Activated T-cell treated with anti-CD3 and anti-CD28 coated beads, Interleukin-2, amount 50 U/mL, for 72 hours (primary cell): ENCODE measurements around the gene RNASE11. TPM values are rescaled to one million over a fixed set of nuclear protein-coding genes. Genes with fewer than 3 reads are reported as not detected.
"Not testable (repeated sequence)": the region's sequence is repeated elsewhere in the genome, so short reads cannot be mapped to it uniquely, and the experiment has no call there.

Source experiments
- ATAC-seq, 2 donors: fragments of 150-1000 bp; cut with Tn5 transposase; replicated peaks in 1 of 2; 2 replicates each; pipeline ENCODE4 v1.10.0; 2021; ENCODE audit warnings: moderate library complexity in 2 of 2, mild to moderate bottlenecking in 1 of 2
- DNase-seq, 2 donors: peaks; one replicate each; pipeline ENCODE4 v3.0.0; 2021 to 2022; ENCODE audit warnings: mixed read lengths in 1 of 2
- H3K27ac Mint-ChIP-seq: one replicate; pipeline ENCODE4 v1.8.0; 2022; ENCODE audit warnings: mild to moderate bottlenecking, moderate library complexity, mixed read lengths
- H3K27me3 Mint-ChIP-seq: one replicate; pipeline ENCODE4 v1.8.0; 2022; ENCODE audit warnings: low read depth, mixed read lengths
- H3K36me3 Mint-ChIP-seq, 2 donors: one replicate each; pipeline ENCODE4 v1.8.0; 2022; ENCODE audit warnings: mixed read lengths in 2 of 2, mild to moderate bottlenecking in 1 of 2; ENCODE audit not compliant: insufficient read depth in 2 of 2
- H3K4me1 Mint-ChIP-seq: one replicate; pipeline ENCODE4 v1.8.0; 2022; ENCODE audit warnings: low read depth, mixed read lengths
- H3K4me3 Mint-ChIP-seq, 2 donors: one replicate each; pipeline ENCODE4 v1.8.0; 2022; ENCODE audit warnings: mild to moderate bottlenecking in 2 of 2, mixed read lengths in 2 of 2, moderate library complexity in 2 of 2
- H3K9me3 Mint-ChIP-seq, 2 donors: one replicate each; pipeline ENCODE4 v1.8.0; 2022; ENCODE audit warnings: mixed read lengths in 2 of 2
- total RNA-seq, 2 donors: library from RNA; stranded (reverse); gene quantifications; one replicate each; pipeline ENCODE4 v1.2.3, GENCODE V29; 2022

RNASE11 gene
- total RNA-seq, 2 donors from 2014 or later, result not detected

DNA sequence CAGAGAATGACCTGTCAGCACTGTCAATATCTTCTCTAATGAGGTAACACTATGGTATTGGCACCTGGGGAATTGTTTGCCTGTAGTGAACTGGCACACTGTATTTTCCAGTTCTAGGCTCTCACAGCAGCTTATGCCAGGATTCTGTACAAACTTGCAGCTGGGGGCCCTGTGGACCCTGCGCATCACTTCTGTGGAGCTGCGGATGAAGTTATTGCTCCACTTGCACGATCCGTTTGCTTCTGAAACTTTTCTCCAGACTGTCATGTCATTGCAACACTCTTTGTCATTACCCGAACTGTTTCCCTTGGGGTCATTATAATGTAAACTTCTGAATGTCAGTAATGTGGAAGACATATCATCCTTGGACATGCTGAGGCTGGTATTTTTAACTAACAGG lies 3.9 kb downstream of the RNASE11 start:
- ATAC-seq, result no peak
- peaks cover 14% of the 10 kb centered on the region for H3K27me3 Mint-ChIP-seq
- peaks cover 2 to 5% of the 10 kb centered on the region in 2 donors for H3K9me3 Mint-ChIP-seq
- no peak overlapping the region for H3K4me3 Mint-ChIP-seq
- H3K4me1 Mint-ChIP-seq, result peaks cover 7% of the 10 kb centered on the region
- H3K36me3 Mint-ChIP-seq, result no peaks in the 10 kb centered on the region
- H3K27ac Mint-ChIP-seq, result no peak overlapping the region
- no peak for DNase-seq

DNA sequence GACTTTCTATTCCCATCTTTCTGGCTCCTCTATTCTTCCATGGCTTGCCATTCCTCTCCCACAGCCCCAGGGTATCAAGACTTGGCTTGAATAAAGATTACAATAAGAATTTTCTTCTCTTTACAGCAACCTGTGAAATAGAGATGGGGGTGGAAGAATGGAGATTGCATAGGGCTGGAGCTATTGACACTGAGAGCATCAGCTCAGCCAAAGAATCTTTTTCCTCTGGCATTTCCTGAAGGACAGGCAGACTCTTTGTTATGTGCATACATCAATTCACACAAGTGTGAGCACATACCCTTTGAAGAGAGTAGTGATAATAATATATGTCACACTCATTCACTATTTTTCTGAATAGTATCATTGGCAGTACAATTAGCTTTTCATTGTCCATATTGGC lies 4.7 kb downstream of the RNASE11 start:
- H3K4me3 Mint-ChIP-seq, result no peak overlapping the region
- no peak for DNase-seq
- H3K4me1 Mint-ChIP-seq, result peaks cover 7% of the 10 kb centered on the region
- H3K9me3 Mint-ChIP-seq, result peaks cover 2 to 5% of the 10 kb centered on the region in 2 donors
- no peak for ATAC-seq
- H3K36me3 Mint-ChIP-seq, result no peaks in the 10 kb centered on the region
- no peak overlapping the region for H3K27ac Mint-ChIP-seq
- peaks cover 14% of the 10 kb centered on the region for H3K27me3 Mint-ChIP-seq

DNA sequence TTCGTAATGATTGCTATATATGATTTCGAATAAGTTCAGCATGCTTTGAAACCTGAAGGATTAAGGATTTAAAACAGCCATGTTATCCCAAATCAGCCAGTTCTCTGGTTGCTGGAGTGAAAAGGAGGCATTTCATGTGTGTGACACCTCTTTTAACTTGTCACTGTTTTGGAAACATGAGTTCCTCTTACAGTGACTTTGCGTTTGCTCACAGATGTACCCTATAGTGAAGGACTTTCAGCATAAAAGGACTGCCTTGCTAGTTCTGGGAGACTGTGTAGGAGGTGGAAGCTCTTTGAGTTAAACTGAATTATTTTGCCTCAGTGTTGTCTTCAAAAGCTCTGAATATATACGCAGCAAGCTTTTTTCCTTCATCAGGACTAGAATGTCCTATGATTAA lies 7.6 kb downstream of the RNASE11 start:
- DNase-seq, result no peak
- Mint-ChIP-seq H3K4me3 (no peak overlapping the region), H3K4me1 (no peaks in the 10 kb centered on the region), H3K27ac (no peak overlapping the region), H3K9me3 (no peaks in the 10 kb centered on the region), H3K27me3 (peaks cover 7% of the 10 kb centered on the region), H3K36me3 (no peaks in the 10 kb centered on the region)
- ATAC-seq, result no peak

DNA sequence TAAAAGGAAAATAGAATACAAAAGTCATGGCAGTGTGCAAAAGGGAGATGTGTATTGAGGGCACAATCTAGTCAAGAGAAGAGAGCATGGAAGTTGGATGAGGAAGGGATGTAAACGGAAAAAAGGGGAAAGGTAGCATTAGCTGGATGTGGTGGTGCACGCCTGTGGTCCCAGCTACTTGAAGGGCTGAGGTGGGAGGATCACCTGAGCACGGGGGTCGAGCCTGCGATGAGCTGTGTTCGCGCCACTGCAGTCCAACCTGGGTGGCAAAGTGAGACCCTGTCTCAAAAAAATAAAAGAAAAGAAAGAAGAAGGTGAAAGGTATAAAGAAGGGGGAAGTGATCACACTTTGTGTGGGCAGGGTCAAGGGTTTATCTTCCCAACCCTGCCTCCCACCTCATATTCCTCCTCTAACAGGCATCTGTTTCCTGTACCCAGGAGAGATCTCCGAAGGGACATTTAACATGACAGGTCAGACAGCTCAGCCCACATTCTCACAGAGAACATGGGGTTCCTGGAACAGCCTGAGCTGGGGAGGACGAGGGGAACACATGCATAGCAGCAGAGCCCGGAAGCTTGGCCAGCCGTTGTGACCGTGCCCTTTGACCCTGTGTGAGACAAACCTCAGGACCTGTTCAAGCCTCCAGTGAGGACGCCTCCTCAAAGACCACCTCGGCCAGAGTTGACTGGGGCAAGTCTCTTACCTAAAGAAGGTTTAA lies 8.9 kb downstream of the RNASE11 start:
- no peak overlapping the region for H3K27ac Mint-ChIP-seq

DNA sequence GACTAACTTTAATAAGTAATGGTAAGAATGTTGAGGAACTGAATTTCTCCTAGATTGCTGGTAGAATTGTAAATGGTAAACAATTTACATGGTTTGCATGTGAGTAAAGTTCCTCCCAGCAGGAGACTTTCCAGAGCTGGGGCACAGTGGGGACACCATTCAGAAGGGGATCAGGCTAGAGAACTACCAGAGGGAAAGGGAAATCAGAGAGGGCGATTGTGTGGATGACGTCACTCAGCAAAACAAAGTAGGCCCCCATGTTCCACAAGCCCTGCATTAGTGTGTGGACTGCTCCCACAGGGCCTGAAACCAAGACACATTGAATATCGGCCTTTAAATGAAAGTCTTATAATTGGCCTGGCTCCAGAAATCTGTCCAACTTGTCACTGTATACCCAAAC lies 9.5 kb downstream of the RNASE11 start:
- ATAC-seq, result no peak
- DNase-seq, result no peak
- Mint-ChIP-seq H3K27me3 (no peaks in the 10 kb centered on the region), H3K27ac (no peak overlapping the region), H3K9me3 (no peaks in the 10 kb centered on the region), H3K36me3 (no peaks in the 10 kb centered on the region), H3K4me1 (no peaks in the 10 kb centered on the region), H3K4me3 (no peak overlapping the region)

More for the DNA sequence above, 8.9 kb downstream of the RNASE11 start:
- no peaks in the 10 kb centered on the region for H3K9me3 Mint-ChIP-seq
- no peak for ATAC-seq
- DNase-seq, result no peak
- H3K4me3 Mint-ChIP-seq, result no peak overlapping the region
- H3K4me1 Mint-ChIP-seq, result no peaks in the 10 kb centered on the region
- H3K27me3 Mint-ChIP-seq, result no peaks in the 10 kb centered on the region
- no peaks in the 10 kb centered on the region for H3K36me3 Mint-ChIP-seq

DNA sequence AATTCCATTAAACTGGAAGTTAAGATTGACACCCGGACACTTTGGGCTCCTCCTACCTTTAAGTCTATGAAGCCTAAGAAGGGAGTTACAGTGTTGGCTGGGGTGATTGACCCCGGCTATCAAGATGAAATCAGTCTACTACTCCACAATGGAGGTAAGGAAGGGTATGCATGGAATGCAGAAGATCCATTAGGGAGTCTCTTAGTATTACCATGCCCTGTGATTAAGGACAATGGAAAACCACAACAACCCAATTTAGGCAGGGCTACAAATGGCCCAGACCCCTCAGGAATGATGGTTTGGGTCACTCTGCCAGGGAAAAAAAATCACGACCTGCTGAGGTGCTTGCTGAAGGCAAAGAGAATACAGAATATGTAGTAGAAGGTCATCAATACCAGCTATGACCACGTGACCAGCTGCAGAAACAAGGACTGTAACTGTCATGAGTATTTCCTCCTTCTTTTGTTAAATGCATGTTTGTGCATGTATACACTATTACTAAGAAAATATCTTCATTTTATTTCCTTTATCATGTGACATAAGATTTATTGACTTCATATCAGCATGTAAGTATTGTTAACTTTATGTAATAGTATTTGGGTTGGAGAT lies 15.3 kb downstream of the RNASE11 start:
- ATAC-seq, result not testable (repeated sequence)

DNA sequence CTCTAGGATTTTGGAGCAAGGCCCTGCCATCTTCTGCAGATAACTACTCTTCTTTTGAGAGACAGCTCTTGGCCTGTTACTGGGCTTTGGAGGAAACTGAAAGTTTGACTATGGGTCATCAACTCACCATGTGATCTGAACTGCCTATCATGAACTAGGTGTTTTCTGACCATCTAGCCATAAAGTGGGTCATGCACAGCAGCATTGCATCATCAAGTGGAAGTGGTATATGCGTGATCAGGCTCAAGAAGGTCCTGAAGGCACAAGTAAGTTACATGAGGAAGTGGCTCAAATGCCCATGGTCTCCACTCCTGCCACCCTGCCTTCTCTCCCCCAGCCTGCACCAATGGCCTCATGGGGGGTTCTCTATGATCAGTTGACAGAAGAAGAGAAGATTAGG lies 17.1 kb downstream of the RNASE11 start:
- H3K36me3 Mint-ChIP-seq, H3K4me3 Mint-ChIP-seq, H3K27me3 Mint-ChIP-seq, H3K9me3 Mint-ChIP-seq, DNase-seq, ATAC-seq, H3K27ac Mint-ChIP-seq, H3K4me1 Mint-ChIP-seq: not testable (repeated sequence)

More for the DNA sequence above, 15.3 kb downstream of the RNASE11 start:
- H3K4me1 Mint-ChIP-seq, H3K36me3 Mint-ChIP-seq, DNase-seq, H3K9me3 Mint-ChIP-seq, H3K4me3 Mint-ChIP-seq, H3K27me3 Mint-ChIP-seq, H3K27ac Mint-ChIP-seq: not testable (repeated sequence)

DNA sequence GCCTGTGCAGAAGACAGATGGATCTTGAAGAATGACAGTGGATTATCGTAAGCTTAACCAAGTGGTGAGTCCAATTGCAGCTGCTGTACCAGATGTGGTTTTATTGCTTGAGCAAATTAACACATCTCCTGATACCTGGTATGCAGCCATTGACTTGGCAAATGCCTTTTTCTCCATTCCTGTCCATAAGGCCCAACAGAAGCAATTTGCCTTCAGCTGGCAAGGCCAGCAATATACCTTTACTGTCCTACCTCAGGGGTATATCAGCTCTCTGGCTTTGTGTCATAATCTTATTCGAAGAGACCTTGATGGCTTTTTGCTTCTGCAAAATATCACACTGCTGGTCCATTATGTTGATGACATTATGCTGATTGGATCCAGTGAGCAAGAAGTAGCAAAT lies 17.9 kb downstream of the RNASE11 start:
- not testable (repeated sequence) for H3K27me3 Mint-ChIP-seq, H3K27ac Mint-ChIP-seq, H3K9me3 Mint-ChIP-seq, H3K4me1 Mint-ChIP-seq, H3K4me3 Mint-ChIP-seq, ATAC-seq, DNase-seq, H3K36me3 Mint-ChIP-seq

DNA sequence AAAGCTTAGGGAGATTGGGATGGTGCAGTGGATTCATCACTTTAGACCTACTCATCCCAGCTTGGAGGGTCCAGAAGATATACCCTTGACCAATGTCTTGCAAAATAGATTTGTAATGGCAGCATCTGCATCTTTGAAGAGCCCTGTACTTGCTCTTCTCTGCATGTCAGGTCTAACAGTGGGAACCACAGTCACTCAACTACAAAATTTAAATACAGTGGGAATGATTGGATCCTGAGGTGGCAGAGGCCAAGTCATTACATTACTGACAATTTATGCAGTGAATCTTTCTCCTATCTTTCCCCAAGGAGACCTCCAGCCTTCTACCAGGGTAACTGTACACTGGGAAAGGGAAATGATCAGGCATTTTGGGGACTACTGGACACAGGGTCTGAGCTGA lies 18.7 kb downstream of the RNASE11 start:
- no peak for DNase-seq
- Mint-ChIP-seq H3K4me3 (no peak overlapping the region), H3K27me3 (no peaks in the 10 kb centered on the region), H3K27ac (no peak overlapping the region), H3K4me1 (no peaks in the 10 kb centered on the region), H3K9me3 (peaks cover 5 to 9% of the 10 kb centered on the region in 2 donors), H3K36me3 (peaks cover 0 to 1% of the 10 kb centered on the region in 2 donors)
- no peak for ATAC-seq

DNA sequence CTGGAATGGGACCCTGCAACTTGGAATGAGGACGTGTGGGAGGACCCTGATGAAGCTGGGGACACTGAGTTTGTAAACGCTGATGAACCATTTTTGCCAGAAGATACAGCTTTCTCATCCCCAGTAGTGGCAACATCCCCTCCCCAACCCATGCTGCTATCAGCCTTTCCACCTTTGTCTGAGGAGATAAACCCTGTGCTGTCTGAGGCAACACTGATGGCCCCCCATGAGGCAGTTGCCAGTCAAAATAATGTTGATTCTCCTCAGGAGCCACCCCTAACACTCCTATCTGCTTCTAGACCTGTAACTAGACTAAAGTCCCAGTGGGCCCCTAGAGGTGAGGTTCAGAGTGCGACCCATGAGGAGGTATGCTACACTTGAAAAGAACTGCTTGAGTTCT lies 19.4 kb downstream of the RNASE11 start:
- Mint-ChIP-seq H3K4me3 (no peak overlapping the region), H3K27me3 (no peaks in the 10 kb centered on the region), H3K4me1 (no peaks in the 10 kb centered on the region), H3K9me3 (peaks cover 5 to 9% of the 10 kb centered on the region in 2 donors), H3K36me3 (peaks cover 0 to 1% of the 10 kb centered on the region in 2 donors), H3K27ac (no peak overlapping the region)
- DNase-seq (no peak), ATAC-seq (no peak)

DNA sequence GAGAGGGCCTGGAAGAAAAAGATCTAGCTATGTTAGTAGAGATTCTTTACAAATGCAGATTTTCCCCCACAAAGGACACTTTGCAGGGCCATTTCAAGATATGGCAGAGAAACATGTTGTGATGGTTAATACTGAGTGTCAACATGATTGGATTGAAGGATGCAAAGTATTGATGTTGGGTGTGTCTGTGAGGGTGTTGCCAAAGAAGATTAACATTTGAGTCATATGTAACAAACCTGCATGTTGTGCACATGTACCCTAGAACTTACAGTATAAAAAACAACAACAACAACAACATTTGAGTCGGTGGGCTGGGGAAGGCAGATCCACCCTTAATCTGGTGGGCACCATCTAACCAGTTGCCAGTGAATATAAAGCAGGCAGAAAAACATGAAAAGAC lies 20.6 kb downstream of the RNASE11 start:
- not testable (repeated sequence) for DNase-seq, H3K36me3 Mint-ChIP-seq, H3K9me3 Mint-ChIP-seq, H3K4me3 Mint-ChIP-seq, ATAC-seq, H3K27me3 Mint-ChIP-seq, H3K4me1 Mint-ChIP-seq, H3K27ac Mint-ChIP-seq

DNA sequence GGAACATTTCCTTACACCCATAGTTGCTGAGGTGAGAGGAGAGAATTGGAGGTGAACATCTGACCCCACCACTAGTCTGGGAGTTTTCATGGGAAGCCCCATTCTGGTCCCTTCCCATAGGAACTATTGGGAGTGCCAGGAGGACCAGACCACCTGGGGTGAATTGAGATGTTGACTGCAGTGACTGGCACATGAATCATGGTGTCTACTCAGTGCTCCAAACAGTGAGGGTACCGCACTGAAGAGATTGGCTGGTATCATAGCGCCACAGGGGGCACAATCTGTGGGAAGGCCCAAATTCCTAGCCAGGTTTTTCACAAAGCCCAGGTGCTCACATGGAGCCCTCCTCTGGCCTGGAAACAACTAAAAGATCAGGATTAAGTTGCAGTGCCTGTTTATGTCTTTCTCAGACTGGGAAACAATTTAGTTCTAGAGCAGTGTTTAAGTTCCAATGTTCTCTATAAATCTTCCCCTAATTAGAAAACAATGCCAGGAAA lies 23.3 kb downstream of the RNASE11 start:
- Mint-ChIP-seq H3K27me3 (no peaks in the 10 kb centered on the region), H3K4me3 (no peak overlapping the region), H3K4me1 (no peaks in the 10 kb centered on the region), H3K9me3 (peaks cover 5 to 8% of the 10 kb centered on the region in 2 donors), H3K27ac (no peak overlapping the region), H3K36me3 (peaks cover 0 to 1% of the 10 kb centered on the region in 2 donors)
- ATAC-seq, result no peak
- DNase-seq, result no peak

DNA sequence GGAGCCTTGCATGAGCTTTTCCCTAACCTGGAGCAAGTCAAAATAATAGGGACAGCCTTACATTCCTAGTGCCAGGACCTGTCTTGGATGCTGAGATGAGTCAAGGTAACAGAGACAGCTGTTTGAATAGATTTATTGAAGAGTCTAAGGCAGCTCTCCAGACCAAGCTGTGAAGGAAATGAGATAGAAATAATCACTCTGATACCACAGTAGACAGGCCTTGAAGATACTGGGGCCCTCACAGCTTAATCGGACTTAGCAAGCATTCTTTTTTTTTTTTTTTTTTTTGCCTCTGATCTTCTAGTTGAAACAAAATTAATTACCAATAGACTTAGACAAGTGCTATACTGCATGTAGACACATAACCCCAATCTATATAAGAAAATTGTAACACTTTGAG lies 23.8 kb downstream of the RNASE11 start:
- H3K9me3 Mint-ChIP-seq, result peaks cover 5 to 8% of the 10 kb centered on the region in 2 donors
- no peaks in the 10 kb centered on the region for H3K27me3 Mint-ChIP-seq
- no peaks in the 10 kb centered on the region for H3K4me1 Mint-ChIP-seq
- DNase-seq, result no peak
- H3K4me3 Mint-ChIP-seq, result no peak overlapping the region
- peaks cover 0 to 1% of the 10 kb centered on the region in 2 donors for H3K36me3 Mint-ChIP-seq
- ATAC-seq, result no peak
- no peak overlapping the region for H3K27ac Mint-ChIP-seq

DNA sequence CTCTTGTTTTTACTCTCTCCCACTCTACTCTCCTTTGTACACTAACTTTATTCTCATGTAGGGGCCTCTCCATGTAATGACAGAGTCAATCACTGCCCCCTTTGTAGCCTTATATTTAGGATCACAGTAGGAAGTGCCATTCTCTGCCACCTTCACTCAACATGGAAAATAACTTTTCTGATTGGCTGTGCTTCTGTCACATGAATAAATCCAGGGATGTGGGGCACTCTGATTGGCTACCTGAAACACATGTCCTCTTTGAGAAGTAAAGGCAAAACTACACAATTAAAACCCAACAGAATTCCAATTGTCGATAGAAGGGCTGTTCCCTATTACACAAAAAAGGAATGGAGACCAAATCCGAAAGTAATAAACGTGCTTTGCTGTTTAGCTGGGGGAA lies 26.8 kb downstream of the RNASE11 start, which contains the start of gene RNASE9:
Gene RNASE9, minus strand, starts transcription at position 87 of the 400 bp plus-strand sequence.
- no peaks in the 10 kb centered on the region for H3K4me1 Mint-ChIP-seq
- no peaks in the 10 kb centered on the region for H3K9me3 Mint-ChIP-seq
- no peaks in the 10 kb centered on the region for H3K36me3 Mint-ChIP-seq
- H3K4me3 Mint-ChIP-seq, result no peak within 1 kb of the TSS
- H3K27me3 Mint-ChIP-seq, result no peaks in the 10 kb centered on the region
- ATAC-seq (no peak), DNase-seq (no peak)
- no peak within 1 kb of the TSS for H3K27ac Mint-ChIP-seq
